SHP77 treated with DMSO at 0.1 percent for 48 hours (cell line): ENCODE data around the gene PTK7.
"Not testable (repeated sequence)": the region's sequence is repeated elsewhere in the genome, so short reads cannot be mapped to it uniquely, and the experiment has no call there.

Source experiments
- DNase-seq: peaks from one replicate; lab custom pipeline; 2025; lab: John Stamatoyannopoulos, UW

The PTK7 gene

DNA sequence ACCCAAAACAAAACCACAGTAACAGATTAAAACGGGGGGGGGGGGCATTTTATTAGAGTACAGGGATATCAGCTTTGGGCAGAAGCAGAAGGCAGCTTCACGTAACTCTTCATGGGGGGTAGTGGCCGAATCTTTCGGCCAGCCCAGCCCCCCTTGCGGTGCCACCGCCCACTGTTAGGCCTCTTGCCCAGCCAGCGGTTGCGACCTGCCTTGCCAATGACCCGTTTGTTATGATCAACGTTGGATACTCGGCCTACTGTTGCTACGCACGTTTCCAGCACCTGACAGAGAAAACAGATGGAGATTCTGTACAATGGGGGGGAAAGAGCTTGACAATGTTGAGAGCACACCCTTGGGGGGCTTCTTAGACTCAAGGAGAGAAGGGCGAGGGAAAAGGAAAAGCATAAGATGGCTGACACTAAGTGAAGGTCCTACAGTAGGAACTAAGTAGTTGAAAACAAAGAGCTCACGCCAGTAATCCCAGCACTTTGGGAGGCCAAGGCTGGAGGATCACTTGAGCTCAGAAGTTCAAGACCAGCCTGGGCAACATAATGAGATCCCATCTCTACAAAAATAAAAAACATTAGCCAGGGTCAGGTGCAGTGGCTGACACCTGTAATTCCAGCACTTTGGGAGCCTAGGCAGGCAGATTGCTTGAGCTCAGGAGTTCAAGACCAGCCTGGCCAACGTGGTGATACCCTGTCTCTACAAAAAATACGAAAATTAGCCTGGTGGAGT is 21.7 kb upstream of the PTK7 start:
- DNase-seq = no peak

GRCh38 chr6:43055966-43056365 is 20.1 kb upstream of the PTK7 start:
- no peak for DNase-seq

- DNase-seq = no peak
These were observed 17.6 kb upstream of the PTK7 start for GRCh38 chr6:43058531-43058930.

DNA sequence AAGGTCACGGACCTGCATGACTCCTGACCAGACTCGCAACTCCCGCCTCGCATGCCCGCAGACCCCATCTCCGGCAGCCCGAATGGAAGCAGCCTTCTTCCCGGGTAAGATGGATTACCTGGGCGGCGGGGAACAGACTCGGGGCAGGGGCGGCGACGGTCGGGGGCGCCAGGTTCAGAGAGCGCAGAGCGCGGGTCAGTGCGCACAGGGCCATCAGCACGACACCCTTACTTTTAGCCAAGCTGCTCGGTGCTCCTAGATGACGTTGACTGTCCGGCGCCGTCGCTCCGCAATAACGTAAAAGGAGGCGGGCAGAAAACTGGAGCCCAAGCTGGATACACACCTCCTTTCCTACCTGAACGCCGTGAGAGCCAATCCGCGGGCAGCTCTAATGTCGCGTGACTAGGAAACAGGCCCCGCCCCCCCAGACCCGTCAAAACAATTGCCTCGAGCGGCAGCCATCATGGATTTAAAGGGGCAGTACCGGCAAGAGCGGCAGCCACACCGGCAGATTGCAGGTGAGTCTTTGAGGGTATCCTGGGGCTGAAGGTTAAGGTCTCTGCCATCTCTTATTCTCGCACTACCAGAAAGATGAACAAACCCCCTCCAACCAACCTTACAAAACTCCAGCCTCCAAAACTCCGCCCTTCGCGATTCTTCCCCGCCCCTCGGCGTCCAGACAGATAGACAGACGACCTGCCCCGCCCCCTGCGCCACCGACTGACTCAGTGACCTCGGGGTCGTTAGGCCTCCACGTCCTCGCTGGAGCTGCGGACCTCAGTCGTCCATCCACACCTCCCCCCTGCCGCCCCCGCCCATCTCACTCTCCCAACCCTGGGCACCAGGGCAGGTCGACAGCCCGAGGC is 16.7 kb upstream of the PTK7 start, which contains the start of the genes KLC4 and MRPL2:
Gene KLC4, plus strand, starts transcription at position 464 of the 866 bp plus-strand sequence. CDS start 1,705 bp downstream, outside the sequence.
Gene MRPL2, minus strand, starts transcription at position 267 of the 866 bp plus-strand sequence. Its CDS starts 53 bp downstream, at position 214.
- peak; percentile 96 for DNase-seq

DNA sequence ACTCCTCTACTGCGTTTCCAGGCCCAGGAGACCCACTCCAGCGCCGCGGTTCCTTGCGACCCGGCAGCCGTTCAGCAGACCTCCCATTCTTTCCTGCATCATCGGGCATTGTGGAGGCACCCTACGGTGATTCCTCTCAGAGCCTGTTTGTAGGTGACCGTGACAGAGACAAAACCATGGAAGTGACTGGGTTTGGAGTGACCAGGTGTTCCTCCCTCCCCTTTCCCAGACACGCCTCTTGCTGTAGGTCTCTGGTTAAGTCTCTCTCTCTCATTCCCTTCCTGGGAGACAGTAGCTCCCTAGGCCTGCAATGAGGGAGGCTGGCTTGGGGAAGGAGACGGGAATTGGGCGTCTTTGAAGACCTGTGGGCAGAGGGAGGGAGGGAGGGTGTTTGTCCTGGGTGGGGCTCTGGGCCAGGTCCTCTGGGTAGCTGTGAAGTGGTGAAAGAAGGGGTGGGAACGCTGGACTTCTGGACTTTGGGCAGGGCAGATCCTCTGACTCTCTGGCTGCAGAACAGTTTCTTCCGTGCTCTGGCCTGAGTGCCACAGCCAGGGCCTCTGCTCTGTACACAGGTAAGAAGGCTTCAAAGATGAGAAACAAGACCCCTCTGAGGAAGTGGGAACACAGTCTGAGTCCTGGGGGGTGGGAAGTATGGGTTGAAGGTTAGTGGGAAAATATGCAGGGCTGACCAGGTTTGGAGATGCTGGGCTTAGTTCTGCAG is 15.9 kb upstream of the PTK7 start:
- DNase-seq = no peak

DNA sequence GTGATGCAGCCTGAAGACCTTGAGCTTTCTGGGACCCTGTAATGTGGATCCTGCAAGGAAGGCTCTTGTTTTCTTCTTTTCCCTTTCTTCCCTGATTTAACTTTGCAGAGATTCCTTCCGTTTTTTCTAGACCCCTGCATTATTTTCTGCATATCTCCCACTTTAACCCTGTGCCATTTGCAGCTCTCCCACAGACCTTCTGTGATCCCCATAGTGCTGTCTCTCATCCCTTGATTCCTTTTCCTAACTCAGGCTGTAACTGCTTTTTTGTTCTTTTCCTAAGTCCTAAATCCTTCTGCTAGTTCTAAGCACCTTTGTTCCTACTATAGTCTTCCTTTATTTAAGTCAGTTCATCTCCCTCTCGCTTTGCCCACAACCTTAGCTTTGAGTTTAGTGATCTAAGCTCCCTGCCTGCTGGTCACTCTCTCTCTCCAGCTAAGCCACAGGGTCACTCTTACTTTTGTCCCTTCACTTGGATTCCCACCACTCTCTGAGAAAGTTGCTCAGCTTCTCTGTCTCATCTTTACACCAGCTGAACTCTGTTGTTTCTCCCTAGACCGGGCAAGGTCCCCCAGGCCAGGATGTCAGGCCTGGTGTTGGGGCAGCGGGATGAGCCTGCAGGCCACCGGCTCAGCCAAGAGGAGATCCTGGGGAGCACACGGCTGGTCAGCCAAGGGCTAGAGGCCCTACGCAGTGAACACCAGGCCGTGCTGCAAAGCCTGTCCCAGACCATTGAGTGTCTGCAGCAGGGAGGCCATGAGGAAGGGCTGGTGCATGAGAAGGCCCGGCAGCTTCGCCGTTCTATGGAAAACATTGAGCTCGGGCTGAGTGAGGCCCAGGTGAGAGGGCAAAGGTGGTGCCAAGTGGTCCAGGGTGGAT is 15.1 kb upstream of the PTK7 start:
- no peak for DNase-seq

DNA sequence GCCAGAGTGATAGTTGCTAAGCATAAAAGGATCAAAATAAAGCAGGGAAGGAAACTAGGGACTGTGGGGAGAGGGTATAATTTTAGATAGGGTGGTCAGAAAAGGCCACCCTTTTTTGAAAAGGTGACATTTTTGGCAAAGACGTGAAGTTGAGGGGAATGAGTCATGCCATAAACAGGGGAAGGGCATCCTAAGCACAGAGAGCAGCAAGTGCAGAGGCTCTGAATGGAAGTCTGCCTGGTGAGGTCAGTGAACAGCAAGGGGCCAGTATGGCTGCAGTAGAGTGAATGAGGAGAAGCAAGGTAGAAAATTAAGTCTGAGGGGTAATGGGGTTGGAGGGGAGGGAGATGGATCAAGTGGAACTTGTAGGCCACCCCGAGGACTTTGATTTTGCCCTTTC is 14.3 kb upstream of the PTK7 start:
- DNase-seq = no peak

GRCh38 chr6:43062818-43063217 is 13.3 kb upstream of the PTK7 start:
- DNase-seq = no peak

DNA sequence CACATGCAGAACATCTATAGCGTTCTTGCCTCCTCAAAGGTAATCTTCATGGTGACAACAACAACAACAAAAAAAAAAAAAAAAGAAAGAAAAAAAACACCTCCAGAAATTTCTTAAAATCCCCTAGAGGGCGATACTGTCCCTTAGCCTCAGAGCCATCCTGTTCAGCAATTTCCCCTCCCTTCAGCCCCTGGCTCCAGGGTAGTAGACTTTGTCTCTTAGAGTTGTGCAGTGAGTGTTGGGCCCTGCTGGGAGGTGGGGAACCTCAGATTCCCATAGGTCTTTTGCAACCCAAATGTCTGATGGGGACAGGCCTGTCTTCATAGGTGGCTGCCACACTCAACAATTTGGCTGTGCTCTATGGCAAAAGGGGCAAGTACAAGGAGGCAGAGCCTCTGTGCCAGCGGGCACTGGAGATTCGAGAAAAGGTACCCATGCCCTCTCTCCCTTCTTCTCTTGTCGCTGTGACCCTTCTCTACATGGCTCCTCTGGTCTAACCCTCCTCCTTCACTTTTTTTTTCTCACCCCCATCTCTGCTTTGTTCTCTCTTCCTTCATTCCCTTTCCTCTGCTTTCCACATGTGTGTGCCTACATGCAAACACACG is 6.0 kb upstream of the PTK7 start:
- peak; percentile 16 for DNase-seq

- DNase-seq = no peak
These were observed 1.1 kb upstream of the PTK7 start for GRCh38 chr6:43074847-43075669.

DNA sequence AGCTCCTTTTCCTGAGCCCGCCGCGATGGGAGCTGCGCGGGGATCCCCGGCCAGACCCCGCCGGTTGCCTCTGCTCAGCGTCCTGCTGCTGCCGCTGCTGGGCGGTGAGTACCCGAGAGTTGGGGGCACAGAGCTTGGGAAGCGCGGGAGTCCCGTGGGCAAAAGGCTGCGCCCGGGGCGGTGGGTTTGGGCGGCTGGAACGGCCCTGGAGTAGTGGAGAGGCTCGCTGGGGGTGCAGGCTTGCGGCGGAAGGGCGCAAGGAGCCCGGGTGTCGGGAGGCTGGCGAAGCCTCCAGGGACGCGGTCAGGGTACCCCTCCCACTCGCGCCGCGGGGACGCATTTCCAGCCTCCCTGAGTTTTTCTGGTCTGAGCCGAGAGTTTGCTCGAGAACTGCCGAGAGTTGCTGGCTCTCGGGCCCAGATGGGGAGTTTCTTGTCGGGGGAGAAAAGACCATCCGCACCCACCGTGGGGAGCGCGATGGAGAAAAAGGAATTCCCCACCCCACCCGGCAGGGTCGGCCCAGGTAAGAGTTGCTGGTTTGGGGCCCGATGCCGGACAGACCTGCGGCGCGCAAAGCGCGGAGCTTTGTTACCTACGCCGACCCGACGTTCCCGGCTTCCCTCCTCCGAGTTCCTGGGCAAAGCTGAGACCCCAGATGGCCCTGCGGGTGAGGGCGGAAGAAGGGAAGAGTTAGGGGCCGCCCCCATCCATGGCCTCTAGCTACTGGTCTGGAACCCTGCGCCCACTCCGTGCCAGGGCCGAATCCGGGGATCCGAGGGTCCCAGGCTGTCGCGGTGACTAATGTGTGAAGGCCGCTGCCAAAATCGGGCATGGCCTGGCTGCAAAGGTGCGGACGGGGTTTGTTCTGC is 584 bp downstream of the PTK7 start:
- DNase-seq = no peak

DNA sequence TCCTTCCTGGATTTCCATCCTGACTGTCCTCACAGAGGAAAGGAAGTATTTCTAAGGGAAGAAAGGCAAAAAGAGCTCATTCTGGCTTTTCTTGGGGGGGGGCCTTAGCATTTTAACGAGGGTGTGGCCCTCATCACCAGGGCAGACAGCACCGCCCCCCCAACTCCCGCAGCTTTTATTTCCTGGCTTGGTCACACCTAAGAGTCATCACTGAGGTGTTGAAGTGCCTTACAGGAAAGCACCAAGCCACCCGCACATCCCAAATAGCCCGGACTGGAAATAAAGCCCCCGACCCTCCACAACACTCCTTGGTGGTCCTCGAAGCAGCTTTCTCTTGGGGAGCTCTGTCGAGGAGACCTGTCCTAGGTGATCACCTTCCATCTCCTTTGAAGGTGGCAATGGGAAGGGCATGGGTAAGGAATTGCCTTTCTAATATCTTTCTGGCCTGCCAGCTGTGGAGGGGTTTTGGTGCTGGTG is 1.3 kb downstream of the PTK7 start:
- no peak for DNase-seq

DNA sequence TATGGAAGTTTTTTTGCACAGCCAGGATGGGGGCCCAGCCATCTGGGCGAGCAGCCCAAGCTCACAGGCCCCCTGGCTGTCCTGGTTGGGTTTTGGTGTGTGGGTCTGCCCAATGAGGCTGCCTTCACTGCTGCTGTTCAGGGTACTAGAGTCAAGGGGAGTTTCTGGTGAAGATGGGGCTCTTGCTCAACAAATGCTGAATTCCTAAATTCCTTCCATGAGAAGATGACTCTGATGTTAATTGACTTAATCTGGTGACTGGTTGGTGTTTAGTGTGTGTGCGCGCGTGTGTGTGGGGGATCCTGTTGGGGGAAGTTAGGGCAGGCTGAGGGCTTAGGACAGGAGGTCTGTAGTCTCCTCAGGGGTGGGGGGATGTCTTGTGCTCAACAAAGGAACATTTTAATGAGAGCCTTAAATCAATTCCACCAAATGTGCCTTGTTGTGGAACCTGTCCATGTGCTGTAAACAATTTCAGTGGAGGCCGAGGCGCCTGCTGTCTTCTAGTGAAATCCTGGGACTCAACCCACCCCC is 1.9 kb downstream of the PTK7 start:
- no peak for DNase-seq

GRCh38 chr6:43078691-43079090 is 2.6 kb downstream of the PTK7 start:
- no peak for DNase-seq

GRCh38 chr6:43081043-43081442 is 4.9 kb downstream of the PTK7 start:
- no peak for DNase-seq

GRCh38 chr6:43081922-43082321 is 5.8 kb downstream of the PTK7 start:
- DNase-seq = not testable (repeated sequence)

DNA sequence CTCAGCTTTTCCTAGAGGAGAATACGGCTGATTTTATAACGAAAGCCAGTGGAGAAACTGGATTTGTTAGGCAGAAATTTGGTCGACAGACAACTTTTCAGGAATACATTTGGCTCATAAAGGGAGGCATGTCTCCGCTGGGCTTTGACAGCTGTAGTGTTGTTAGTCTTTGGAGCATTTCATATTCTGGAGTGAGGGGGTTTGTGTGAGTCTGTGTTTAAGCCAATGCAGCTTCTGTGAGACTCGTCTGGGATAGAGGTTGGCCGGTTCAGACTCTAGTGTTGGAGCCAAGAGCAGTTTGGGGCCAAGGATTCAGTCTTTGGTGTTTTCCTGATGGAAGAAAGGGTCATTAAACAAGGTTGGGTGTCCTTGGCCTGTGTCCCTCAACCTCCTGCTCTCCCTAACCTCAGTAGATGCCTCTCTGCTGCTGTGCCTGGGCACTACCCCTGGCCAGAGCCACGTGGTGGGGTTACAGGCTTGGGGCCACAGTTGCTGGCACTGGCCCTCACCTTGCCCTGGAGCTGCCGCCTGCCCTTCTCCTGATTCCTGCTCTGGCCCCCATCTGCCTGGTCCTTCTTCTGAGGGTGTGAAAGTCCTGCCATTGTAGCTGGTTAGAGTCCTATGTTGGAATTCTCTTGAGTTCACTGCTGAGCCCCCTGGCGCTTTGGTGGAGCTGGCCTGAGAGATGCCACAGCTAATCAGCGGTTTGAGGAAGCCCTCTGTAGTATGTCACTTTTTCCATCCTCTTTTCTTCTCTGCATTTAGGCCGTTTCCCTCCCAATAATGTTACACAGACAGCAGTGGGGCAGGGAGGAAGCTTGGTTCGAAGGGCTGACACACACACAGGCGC is 6.9 kb downstream of the PTK7 start:
- no peak for DNase-seq
